ENCODE results near the gene ABCB8.

DNA sequence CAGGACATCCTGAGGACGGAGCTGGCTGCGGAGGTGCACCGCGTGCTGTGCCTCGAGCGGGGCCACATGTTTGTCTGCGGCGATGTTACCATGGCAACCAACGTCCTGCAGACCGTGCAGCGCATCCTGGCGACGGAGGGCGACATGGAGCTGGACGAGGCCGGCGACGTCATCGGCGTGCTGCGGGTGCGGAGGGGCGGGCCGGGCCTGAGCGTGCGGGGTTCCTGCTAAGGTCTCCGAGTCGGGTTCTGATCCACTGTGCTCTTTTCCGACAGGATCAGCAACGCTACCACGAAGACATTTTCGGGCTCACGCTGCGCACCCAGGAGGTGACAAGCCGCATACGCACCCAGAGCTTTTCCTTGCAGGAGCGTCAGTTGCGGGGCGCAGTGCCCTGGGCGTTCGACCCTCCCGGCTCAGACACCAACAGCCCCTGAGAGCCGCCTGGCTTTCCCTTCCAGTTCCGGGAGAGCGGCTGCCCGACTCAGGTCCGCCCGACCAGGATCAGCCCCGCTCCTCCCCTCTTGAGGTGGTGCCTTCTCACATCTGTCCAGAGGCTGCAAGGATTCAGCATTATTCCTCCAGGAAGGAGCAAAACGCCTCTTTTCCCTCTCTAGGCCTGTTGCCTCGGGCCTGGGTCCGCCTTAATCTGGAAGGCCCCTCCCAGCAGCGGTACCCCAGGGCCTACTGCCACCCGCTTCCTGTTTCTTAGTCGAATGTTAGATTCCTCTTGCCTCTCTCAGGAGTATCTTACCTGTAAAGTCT is 14.3 kb upstream of the ABCB8 start:
- TF ChIP-seq, protein P1, sequence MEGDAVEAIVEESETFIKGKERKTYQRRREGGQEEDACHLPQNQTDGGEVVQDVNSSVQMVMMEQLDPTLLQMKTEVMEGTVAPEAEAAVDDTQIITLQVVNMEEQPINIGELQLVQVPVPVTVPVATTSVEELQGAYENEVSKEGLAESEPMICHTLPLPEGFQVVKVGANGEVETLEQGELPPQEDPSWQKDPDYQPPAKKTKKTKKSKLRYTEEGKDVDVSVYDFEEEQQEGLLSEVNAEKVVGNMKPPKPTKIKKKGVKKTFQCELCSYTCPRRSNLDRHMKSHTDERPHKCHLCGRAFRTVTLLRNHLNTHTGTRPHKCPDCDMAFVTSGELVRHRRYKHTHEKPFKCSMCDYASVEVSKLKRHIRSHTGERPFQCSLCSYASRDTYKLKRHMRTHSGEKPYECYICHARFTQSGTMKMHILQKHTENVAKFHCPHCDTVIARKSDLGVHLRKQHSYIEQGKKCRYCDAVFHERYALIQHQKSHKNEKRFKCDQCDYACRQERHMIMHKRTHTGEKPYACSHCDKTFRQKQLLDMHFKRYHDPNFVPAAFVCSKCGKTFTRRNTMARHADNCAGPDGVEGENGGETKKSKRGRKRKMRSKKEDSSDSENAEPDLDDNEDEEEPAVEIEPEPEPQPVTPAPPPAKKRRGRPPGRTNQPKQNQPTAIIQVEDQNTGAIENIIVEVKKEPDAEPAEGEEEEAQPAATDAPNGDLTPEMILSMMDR (IDR thresholded peaks at IDR 0.05) = no peak
- no peak for TF ChIP-seq EZH2phosphoT487 (IDR thresholded peaks at IDR 0.05; ENCODE audit: borderline replicate concordance, low read depth)
- TF ChIP-seq RAD21 (IDR thresholded peaks at IDR 0.05; ENCODE audit: low read length) = peak; percentile 12; the same call in 1 of the 2 replicates
- TF ChIP-seq TAF1 (IDR thresholded peaks at IDR 0.05; ENCODE audit: borderline replicate concordance, low read depth, low read length) = no peak
- peak; percentile 98 for TF ChIP-seq MXI1 (IDR thresholded peaks at IDR 0.05; ENCODE audit: low read depth, low read length)
- no peak for TF ChIP-seq TEAD4 (IDR thresholded peaks at IDR 0.05; ENCODE audit: borderline replicate concordance, insufficient read depth)
- TF ChIP-seq SIN3A (IDR thresholded peaks at IDR 0.05; ENCODE audit: borderline replicate concordance, low read depth, low read length) = no peak
- no peak for TF ChIP-seq ZBTB33 (IDR thresholded peaks at IDR 0.05; ENCODE audit: borderline replicate concordance, low read depth)
- no peak for TF ChIP-seq JUND (IDR thresholded peaks at IDR 0.05)

Measured in SK-N-SH (cell line).